ENCODE measurements around the gene MYO3B. TPM values are rescaled to one million over a fixed set of nuclear protein-coding genes. Genes with fewer than 3 reads are reported as not detected.

MYO3B gene
- total RNA-seq, 5 donors from 2014 or later (not counting 1 experiment from before 2014, with no cell fraction given) = 0.26 to 0.28 TPM; not detected in 3

GRCh38 chr2:170235860-170236679 lies 58.1 kb downstream of the MYO3B start:
- no peak overlapping the region for H3K27ac Mint-ChIP-seq
- POLR2A ChIA-PET = no interaction called here
- Histone ChIP-seq H3K27me3 (replicated peaks in 1 of 2; ENCODE audit: control insufficient read depth in 2 of 2, extremely low read depth in 1 of 2, insufficient read depth in 2 of 2, low read length in 1 of 2) (peaks cover 0 to under 1% of the 10 kb centered on the region in 2 experiments), H3K9me3 (no peaks in the 10 kb centered on the region), H3K4me1 (ENCODE audit: control insufficient read depth in 1 of 2, extremely low read depth in 1 of 2, insufficient read depth in 2 of 2, low read length in 2 of 2) (no peaks in the 10 kb centered on the region), H3K4me3 (ENCODE audit: control insufficient read depth in 1 of 2, extremely low read depth in 1 of 2, low read length in 1 of 2) (no peak overlapping the region), H3K36me3 (ENCODE audit: control insufficient read depth in 2 of 2, extremely low read depth in 1 of 2, insufficient read depth in 1 of 2, low read length in 1 of 2) (no peaks in the 10 kb centered on the region), H3K27ac (ENCODE audit: low read length) (no peak overlapping the region)
- H3K4me3 Mint-ChIP-seq = no peak overlapping the region
- no CpG with 5 or more reads among the region's 12 CpGs for WGBS (ENCODE audit: insufficient coverage)
- peaks cover 5 to 18% of the 10 kb centered on the region in 2 donors for H3K27me3 Mint-ChIP-seq
- no peaks in the 10 kb centered on the region for H3K36me3 Mint-ChIP-seq
- no peaks in the 10 kb centered on the region for H3K4me1 Mint-ChIP-seq
- ATAC-seq (replicated peaks in 1 of 4) (no peak), DNase-seq (peak in 1 of 35 experiments; percentile 33)
- H3K9me3 Mint-ChIP-seq = no peaks in the 10 kb centered on the region
- CTCF ChIA-PET = no interaction called here

GRCh38 chr2:170236680-170237047 lies 58.7 kb downstream of the MYO3B start:
- H3K9me3 ChIP-seq = no peaks in the 10 kb centered on the region
- no peaks in the 10 kb centered on the region for H3K9me3 Mint-ChIP-seq
- peaks cover 8 to 23% of the 10 kb centered on the region in 2 donors for H3K27me3 Mint-ChIP-seq
- no CpG with 5 or more reads among the region's 2 CpGs for WGBS (ENCODE audit: insufficient coverage)
- H3K27me3 ChIP-seq (replicated peaks in 1 of 2; ENCODE audit: control insufficient read depth in 2 of 2, extremely low read depth in 1 of 2, insufficient read depth in 2 of 2, low read length in 1 of 2) = peaks cover 0 to 3% of the 10 kb centered on the region in 2 experiments
- ChIA-PET POLR2A (no interaction called here), CTCF (interaction anchor here in 1 of 2 donors (0.7 kb wide), 1 partner anchor 637 kb away, joined by 3 read pairs; no protein-coding TSS in a partner anchor)
- no peaks in the 10 kb centered on the region for H3K4me1 ChIP-seq (ENCODE audit: control insufficient read depth in 1 of 2, extremely low read depth in 1 of 2, insufficient read depth in 2 of 2, low read length in 2 of 2)
- H3K27ac Mint-ChIP-seq = no peak overlapping the region
- no peak overlapping the region for H3K4me3 ChIP-seq (ENCODE audit: control insufficient read depth in 1 of 2, extremely low read depth in 1 of 2, low read length in 1 of 2)
- H3K4me1 Mint-ChIP-seq = no peaks in the 10 kb centered on the region
- no peak overlapping the region for H3K4me3 Mint-ChIP-seq
- DNase-seq = no peak
- no peaks in the 10 kb centered on the region for H3K36me3 Mint-ChIP-seq
- H3K27ac ChIP-seq (ENCODE audit: low read length) = no peak overlapping the region
- ATAC-seq (replicated peaks in 1 of 4) = no peak
- H3K36me3 ChIP-seq (ENCODE audit: control insufficient read depth in 2 of 2, extremely low read depth in 1 of 2, insufficient read depth in 1 of 2, low read length in 1 of 2) = no peaks in the 10 kb centered on the region

- H3K9me3 Mint-ChIP-seq = no peaks in the 10 kb centered on the region
- peaks cover 9 to 25% of the 10 kb centered on the region in 2 donors for H3K27me3 Mint-ChIP-seq
- CTCF ChIA-PET = interaction anchor here in 1 of 2 donors (0.6 kb wide), 1 partner anchor 587 kb away, joined by 3 read pairs; no protein-coding TSS in a partner anchor
- no peak overlapping the region for H3K4me3 Mint-ChIP-seq
- no peaks in the 10 kb centered on the region for H3K36me3 Mint-ChIP-seq
- no peak overlapping the region for H3K27ac Mint-ChIP-seq
- H3K4me1 Mint-ChIP-seq = no peaks in the 10 kb centered on the region
- no peak for ATAC-seq (replicated peaks in 1 of 4)
- no peaks in the 10 kb centered on the region for H3K36me3 ChIP-seq (ENCODE audit: control insufficient read depth in 2 of 2, extremely low read depth in 1 of 2, insufficient read depth in 1 of 2, low read length in 1 of 2)
- POLR2A ChIA-PET = no interaction called here
- no peaks in the 10 kb centered on the region for H3K4me1 ChIP-seq (ENCODE audit: control insufficient read depth in 1 of 2, extremely low read depth in 1 of 2, insufficient read depth in 2 of 2, low read length in 2 of 2)
- no peaks in the 10 kb centered on the region for H3K9me3 ChIP-seq
- no CpG with 5 or more reads among the region's 4 CpGs for WGBS (ENCODE audit: insufficient coverage)
- peaks cover 3 to 4% of the 10 kb centered on the region in 2 experiments for H3K27me3 ChIP-seq (replicated peaks in 1 of 2; ENCODE audit: control insufficient read depth in 2 of 2, extremely low read depth in 1 of 2, insufficient read depth in 2 of 2, low read length in 1 of 2)
- H3K27ac ChIP-seq (ENCODE audit: low read length) = no peak overlapping the region
- H3K4me3 ChIP-seq (ENCODE audit: control insufficient read depth in 1 of 2, extremely low read depth in 1 of 2, low read length in 1 of 2) = no peak overlapping the region
- DNase-seq = no peak
Measured at GRCh38 chr2:170237572-170238120, 59.7 kb downstream of the MYO3B start.

DNA sequence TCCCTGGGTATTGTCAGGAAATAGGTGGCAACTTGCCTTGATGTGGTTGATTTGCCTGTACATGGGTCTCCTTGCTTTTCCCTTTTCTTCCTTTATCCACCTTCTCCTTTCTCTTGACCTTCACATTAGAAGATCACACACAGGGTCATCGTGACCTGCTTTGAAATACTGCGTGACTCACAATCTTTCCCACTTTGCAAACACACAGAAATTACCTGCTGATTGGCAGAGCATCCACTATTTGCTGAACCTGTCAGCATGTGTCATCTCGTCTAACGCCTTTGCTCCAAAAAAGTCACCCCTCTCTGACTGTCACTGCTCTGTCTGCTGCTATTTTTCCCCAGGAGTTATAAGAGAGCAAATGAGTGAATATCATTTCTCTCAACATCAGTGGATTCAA lies 60.8 kb downstream of the MYO3B start:
- H3K36me3 Mint-ChIP-seq = no peaks in the 10 kb centered on the region
- Histone ChIP-seq H3K4me3 (ENCODE audit: control insufficient read depth in 1 of 2, extremely low read depth in 1 of 2, low read length in 1 of 2) (no peak overlapping the region), H3K36me3 (ENCODE audit: control insufficient read depth in 2 of 2, extremely low read depth in 1 of 2, insufficient read depth in 1 of 2, low read length in 1 of 2) (no peaks in the 10 kb centered on the region), H3K4me1 (ENCODE audit: control insufficient read depth in 1 of 2, extremely low read depth in 1 of 2, insufficient read depth in 2 of 2, low read length in 2 of 2) (no peaks in the 10 kb centered on the region), H3K27me3 (replicated peaks in 1 of 2; ENCODE audit: control insufficient read depth in 2 of 2, extremely low read depth in 1 of 2, insufficient read depth in 2 of 2, low read length in 1 of 2) (peaks cover 3 to 4% of the 10 kb centered on the region in 2 experiments), H3K27ac (ENCODE audit: low read length) (no peak overlapping the region), H3K9me3 (no peaks in the 10 kb centered on the region)
- ChIA-PET CTCF (interaction anchor here in 1 of 2 donors (0.6 kb wide), 1 partner anchor 408 kb away, joined by 3 read pairs; no protein-coding TSS in a partner anchor), POLR2A (no interaction called here)
- H3K4me1 Mint-ChIP-seq = no peaks in the 10 kb centered on the region
- H3K9me3 Mint-ChIP-seq = no peaks in the 10 kb centered on the region
- no peak overlapping the region for H3K27ac Mint-ChIP-seq
- 85% methylated on average over 2 of the region's 4 CpGs for WGBS (ENCODE audit: insufficient coverage)
- ATAC-seq (replicated peaks in 1 of 4) = no peak
- H3K27me3 Mint-ChIP-seq = peaks cover 15 to 32% of the 10 kb centered on the region in 2 donors
- DNase-seq = no peak
- H3K4me3 Mint-ChIP-seq = no peak overlapping the region

GRCh38 chr2:170240629-170241028 lies 62.7 kb downstream of the MYO3B start:
- H3K4me3 ChIP-seq (ENCODE audit: control insufficient read depth in 1 of 2, extremely low read depth in 1 of 2, low read length in 1 of 2) = no peak overlapping the region
- no peak overlapping the region for H3K27ac Mint-ChIP-seq
- no peaks in the 10 kb centered on the region for H3K4me1 Mint-ChIP-seq
- no peak overlapping the region for H3K4me3 Mint-ChIP-seq
- ChIA-PET POLR2A (no interaction called here), CTCF (no interaction called here)
- H3K4me1 ChIP-seq (ENCODE audit: control insufficient read depth in 1 of 2, extremely low read depth in 1 of 2, insufficient read depth in 2 of 2, low read length in 2 of 2) = no peaks in the 10 kb centered on the region
- WGBS (ENCODE audit: insufficient coverage) = no CpG with 5 or more reads among the region's 2 CpGs
- peaks cover 3 to 7% of the 10 kb centered on the region in 2 experiments for H3K27me3 ChIP-seq (replicated peaks in 1 of 2; ENCODE audit: control insufficient read depth in 2 of 2, extremely low read depth in 1 of 2, insufficient read depth in 2 of 2, low read length in 1 of 2)
- H3K27ac ChIP-seq (ENCODE audit: low read length) = no peak overlapping the region
- peaks cover 23 to 43% of the 10 kb centered on the region in 2 donors for H3K27me3 Mint-ChIP-seq
- DNase-seq (no peak), ATAC-seq (replicated peaks in 1 of 4) (no peak)
- H3K36me3 ChIP-seq (ENCODE audit: control insufficient read depth in 2 of 2, extremely low read depth in 1 of 2, insufficient read depth in 1 of 2, low read length in 1 of 2) = no peaks in the 10 kb centered on the region
- H3K9me3 Mint-ChIP-seq = no peaks in the 10 kb centered on the region
- no peaks in the 10 kb centered on the region for H3K36me3 Mint-ChIP-seq
- no peaks in the 10 kb centered on the region for H3K9me3 ChIP-seq

DNA sequence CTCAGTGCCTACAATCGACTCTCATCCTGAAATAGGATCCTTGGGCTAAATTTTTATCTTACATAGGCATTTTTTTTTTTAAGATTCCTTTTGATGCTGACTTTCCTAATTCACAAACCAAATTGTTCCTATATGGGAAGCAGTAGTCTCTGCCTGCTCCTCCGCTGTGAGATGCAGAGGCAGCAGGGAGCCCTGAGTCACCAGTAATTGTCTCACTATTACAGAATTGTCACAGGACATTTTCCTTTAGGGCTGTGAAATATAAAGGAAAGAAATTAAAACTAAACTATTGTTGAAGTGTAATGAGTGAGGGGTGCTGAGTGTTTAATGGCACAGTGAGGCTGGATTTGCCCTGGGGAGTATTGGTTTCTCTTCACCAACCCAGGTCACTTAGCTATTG lies 63.8 kb downstream of the MYO3B start:
- POLR2A ChIA-PET = no interaction called here
- H3K4me1 ChIP-seq (ENCODE audit: control insufficient read depth in 1 of 2, extremely low read depth in 1 of 2, insufficient read depth in 2 of 2, low read length in 2 of 2) = no peaks in the 10 kb centered on the region
- peaks cover 23 to 43% of the 10 kb centered on the region in 2 donors for H3K27me3 Mint-ChIP-seq
- H3K4me3 ChIP-seq (ENCODE audit: control insufficient read depth in 1 of 2, extremely low read depth in 1 of 2, low read length in 1 of 2) = no peak overlapping the region
- H3K9me3 Mint-ChIP-seq = no peaks in the 10 kb centered on the region
- H3K27ac ChIP-seq (ENCODE audit: low read length) = no peak overlapping the region
- H3K36me3 Mint-ChIP-seq = no peaks in the 10 kb centered on the region
- CTCF ChIA-PET = no interaction called here
- no peaks in the 10 kb centered on the region for H3K4me1 Mint-ChIP-seq
- H3K4me3 Mint-ChIP-seq = no peak overlapping the region
- H3K27me3 ChIP-seq (replicated peaks in 1 of 2; ENCODE audit: control insufficient read depth in 2 of 2, extremely low read depth in 1 of 2, insufficient read depth in 2 of 2, low read length in 1 of 2) = peaks cover 3 to 7% of the 10 kb centered on the region in 2 experiments
- no peaks in the 10 kb centered on the region for H3K36me3 ChIP-seq (ENCODE audit: control insufficient read depth in 2 of 2, extremely low read depth in 1 of 2, insufficient read depth in 1 of 2, low read length in 1 of 2)
- ATAC-seq (replicated peaks in 1 of 4) = no peak
- DNase-seq = no peak
- no CpG with 5 or more reads among the region's 2 CpGs for WGBS (ENCODE audit: insufficient coverage)
- H3K9me3 ChIP-seq = no peaks in the 10 kb centered on the region
- H3K27ac Mint-ChIP-seq = no peak overlapping the region
